GM04503 (cell line): ENCODE data around the gene L1TD1.
"Not testable (repeated sequence)": the region's sequence is repeated elsewhere in the genome, so short reads cannot be mapped to it uniquely, and the experiment has no call there.

Experiments used
- DNase-seq: peaks from one replicate; pipeline ENCODE4 v3.0.0-alpha.2; 2012; ENCODE audit warnings: low read depth

L1TD1 gene

DNA sequence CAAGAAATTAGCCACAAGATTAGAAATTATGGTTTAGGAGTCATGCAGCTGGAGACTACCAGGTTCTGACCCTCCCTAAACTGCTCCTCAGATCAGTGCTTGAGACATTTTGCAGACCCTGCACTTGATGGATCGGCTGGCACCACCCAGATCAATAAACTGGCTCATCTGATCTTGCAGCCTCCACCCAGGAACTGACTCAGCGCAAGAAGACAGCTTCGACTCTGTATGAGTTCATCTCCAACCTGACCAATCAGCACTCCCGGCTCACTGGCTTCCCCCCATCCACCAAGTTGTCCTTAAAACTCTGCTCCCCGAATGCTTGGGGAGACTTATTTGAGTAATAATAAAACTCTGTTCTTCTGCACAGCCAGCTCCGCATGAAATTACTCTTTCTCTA, 40.0 kb downstream of the L1TD1 start:
- DNase-seq: no peak

DNA sequence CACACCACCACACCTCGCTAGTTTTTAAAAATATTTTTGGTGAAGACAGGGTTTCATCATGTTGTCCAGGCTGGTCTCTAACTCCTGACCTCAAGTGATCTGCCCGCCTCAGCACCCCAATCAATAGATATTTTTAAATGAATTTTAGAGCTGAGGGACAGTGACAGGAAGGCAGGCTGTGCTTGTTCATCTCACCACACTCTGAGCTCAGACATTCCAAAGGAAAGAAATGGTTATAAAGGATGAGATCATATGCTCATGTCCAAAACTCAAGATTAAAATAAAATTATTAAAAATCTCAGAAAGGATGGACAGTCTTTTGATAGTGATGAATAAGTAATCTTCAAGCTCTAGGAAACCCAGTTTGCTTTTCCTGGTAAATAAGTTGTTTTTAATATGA, 40.9 kb downstream of the L1TD1 start:
- no peak for DNase-seq

DNA sequence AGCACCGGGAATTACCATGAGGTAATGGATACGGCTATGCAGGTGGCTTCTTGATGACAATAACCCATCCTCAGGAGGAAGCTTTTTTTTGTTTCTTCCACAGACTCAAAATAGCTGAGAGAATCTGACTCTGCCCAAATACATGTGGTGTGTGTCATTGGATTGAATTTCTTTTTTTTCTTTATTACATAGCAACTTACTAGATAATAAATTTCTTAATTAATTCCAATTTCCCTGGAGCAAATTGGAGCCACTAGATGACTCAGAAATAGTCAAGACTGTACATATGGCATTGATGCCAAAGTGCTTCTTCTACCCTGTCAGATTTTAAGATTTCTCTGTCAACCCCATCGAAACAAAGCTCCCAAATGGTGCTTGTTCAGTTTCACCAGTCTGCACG, 42.7 kb downstream of the L1TD1 start:
- no peak for DNase-seq

DNA sequence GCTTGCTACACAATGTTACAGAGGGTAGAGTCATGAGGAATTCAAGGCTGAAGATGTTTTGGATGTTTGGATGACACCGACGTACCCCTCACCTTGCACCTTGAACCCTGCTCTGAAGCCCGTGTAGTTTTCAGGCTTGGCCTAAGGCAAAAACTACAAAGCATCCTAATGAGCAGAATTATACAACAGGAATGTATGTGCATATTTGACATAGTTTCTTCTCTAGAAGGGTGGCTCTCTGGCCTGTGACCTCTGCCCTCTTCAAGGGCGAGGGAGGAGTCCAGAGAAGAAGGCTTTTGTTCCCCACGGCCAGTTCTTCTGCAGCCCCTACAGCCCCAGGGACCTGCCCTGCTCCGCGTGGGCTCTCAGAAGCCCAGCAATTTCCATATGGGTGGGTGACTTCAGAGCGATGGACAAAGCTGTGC, 43.3 kb downstream of the L1TD1 start:
- DNase-seq: no peak

DNA sequence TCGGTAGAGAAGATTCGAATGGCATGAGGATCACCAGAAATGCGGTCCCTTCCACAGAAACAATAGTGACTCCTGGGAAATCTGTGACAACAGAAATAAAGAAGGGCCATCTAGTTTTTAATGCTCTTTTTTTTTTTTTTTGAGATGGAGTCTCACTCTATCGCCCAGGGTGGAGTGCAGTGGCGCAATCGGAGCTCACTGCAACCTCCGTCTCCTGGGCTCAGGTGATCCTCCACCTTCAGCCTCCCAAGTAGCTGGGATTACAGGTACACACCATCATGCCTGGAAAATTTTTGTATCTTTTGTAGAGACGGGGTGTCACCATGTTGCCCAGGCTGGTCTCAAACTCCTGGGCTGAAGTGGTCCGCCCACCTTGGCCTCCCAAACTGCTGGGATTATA, 43.9 kb downstream of the L1TD1 start:
- no peak for DNase-seq

DNA sequence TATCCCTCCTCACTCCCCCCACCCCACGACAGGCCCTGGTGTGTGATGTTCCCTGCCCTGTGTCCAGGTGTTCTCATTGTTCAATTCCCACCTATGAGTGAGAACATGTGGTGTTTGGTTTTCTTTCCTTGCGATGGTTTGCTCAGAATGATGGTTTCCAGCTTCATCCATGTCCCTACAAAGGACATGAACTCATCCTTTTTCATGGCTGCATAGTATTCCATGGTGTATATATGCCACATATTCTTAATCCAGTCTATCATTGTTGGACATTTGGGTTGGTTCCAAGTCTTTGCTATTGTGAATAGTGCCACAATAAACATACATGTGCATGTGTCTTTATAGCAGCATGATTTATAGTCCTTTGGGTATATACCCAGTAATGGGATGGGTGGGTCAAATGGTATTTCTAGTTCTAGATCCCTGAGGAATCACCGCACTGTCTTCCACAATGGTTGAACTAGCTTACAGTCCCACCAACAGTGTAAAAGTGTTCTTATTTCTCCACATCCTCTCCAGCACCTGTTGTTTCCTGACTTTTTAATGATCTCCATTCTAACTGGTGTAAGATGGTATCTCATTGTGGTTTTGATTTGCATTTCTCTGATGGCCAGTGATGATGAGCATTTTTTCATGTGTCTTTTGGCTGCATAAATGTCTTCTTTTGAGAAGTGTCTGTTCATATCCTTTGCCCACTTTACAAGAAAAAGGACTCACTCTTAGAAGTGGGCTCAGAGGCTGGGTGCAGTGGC, 45.2 kb downstream of the L1TD1 start:
- DNase-seq: not testable (repeated sequence)

DNA sequence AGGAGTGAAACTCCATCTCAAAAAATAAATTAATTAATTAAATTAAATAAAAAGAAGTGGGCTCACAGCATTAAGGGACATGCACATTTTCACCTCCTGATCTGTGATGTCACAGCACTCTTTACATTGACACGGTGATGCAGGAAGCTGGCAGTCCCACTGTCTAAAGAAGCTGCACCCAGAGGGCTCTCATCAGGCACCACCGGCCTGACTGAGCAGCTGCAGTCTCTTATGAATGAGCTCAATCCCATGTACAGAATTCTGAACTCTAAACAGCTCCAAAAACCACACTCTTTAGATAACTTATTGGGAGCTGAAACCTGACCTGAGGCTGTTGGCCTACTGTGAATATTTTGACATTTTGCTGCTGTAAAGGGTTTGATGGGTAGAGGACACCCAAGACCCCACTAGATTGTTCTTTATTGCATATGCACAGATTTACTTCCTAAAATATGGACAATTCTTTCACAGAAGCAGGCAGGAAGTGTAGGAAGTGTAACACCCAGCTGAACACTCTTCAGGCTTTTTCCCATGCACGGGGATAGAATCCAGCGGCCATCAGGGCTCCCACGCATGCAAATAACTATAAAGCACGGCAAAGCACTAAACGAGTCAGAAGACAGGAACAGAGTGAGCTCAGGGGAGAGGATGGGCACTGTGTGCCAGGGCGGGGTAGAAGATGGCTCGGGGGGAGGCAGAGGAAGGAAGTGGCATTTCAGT, 46.2 kb downstream of the L1TD1 start:
- DNase-seq: no peak

DNA sequence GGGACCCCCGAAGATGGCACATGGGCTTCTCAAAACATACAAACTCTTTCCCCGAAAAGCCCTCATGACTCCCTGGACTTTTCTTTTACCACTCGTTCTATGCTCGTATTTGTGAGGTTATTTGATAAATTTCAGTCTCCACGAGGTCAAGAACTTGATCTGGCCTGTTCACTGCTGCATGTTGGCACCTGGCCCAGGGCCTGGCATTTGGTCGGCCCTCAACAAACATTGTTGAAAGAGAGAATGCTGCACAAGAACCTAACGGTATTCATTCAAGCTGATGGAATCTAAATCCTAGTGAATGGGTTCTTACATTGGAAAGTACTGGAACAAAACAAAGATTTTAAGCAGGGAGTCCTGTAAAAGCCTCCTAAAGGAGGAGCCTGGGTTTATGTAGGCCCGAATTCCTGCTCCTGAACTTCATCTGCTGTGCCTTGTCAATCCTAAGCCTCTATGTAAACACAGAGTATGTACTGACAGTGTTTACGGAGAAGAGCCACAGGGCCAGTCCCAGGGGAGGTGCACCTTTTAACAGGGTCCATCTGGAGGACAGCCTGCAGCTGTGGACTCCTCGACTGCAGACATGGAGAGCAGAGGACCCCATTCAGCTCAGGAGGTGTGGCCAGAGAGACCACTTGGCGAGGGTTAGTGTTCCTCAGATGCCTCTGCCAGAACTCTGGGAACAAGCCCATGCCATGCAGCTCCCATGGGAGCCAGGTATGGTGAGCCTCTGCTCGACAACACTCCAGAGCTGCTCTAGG, 46.9 kb downstream of the L1TD1 start:
- no peak for DNase-seq

DNA sequence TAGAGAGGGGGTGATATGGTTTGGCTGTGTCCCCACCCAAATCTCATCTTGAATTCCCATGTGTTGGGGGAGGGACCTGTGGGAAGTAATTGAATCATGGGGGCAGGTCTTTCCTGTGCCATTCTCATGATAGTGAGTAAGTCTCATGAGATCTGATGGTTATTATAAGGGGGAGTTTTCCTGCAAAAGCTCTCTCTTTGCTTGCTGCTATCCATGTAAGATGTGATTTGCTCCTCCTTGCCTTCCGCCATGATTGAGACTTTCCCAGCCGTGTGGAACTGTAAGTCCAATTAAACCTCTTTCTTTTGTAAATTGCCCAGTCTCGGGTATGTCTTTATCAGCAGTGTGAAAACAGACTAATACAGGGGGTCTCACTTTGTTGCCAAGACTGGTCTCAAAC, 49.7 kb downstream of the L1TD1 start:
- DNase-seq: not testable (repeated sequence)

DNA sequence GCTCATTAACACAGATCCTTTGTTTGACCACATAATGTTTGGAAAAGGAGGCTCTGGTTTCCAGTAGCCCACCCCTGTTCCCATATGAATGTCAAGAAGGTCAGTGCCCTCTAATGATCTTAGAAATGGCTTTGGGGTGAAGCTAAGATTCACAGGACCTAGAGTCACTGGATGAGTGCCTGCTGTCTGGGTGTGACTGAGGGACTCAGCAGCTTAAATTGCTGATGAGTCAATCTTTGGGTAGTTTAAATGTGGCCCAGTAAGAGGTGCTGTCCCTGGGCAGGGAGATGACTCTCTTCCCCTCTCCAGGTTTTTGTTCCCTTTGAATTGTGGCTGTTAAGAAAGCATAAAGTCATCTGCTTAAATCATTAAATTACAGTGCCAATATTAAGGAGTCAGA, 50.6 kb downstream of the L1TD1 start:
- DNase-seq: no peak

DNA sequence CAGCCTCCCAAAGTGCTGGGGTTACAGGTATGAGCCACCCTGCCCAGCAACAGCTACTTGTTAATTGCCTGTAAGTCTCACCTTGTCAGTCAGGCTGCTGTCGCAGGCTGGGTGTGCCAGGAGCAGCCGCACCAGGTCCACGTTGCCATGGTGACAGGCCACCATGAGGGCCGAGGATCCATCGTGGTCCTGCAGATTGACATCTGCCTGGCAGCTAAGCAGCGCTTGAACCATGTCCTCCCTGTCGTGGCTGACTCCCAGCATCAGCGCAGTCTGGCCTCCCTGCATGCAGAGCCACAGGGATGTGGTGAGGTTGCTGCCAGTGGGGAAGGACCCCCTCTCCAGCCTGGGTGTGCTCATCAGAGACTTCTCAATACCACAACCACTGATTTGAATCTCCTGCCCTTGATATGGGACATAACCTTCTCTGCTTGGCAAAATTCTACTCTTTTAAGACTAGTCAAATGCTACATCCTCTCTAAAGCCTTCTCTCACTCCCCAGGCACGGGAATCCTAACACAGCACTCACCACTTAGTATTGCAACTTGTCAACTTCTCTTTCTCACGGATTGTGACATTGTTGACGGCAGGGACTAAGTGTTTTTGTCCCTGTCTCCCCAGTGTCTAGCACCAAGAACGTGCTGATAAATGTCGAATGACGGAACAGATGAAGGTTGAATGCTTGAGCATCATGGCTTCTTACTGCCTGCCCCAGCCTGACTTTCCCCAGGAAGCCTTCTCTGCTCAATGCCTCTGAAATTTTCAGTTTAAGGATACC, 52.9 kb downstream of the L1TD1 start:
- no peak for DNase-seq

DNA sequence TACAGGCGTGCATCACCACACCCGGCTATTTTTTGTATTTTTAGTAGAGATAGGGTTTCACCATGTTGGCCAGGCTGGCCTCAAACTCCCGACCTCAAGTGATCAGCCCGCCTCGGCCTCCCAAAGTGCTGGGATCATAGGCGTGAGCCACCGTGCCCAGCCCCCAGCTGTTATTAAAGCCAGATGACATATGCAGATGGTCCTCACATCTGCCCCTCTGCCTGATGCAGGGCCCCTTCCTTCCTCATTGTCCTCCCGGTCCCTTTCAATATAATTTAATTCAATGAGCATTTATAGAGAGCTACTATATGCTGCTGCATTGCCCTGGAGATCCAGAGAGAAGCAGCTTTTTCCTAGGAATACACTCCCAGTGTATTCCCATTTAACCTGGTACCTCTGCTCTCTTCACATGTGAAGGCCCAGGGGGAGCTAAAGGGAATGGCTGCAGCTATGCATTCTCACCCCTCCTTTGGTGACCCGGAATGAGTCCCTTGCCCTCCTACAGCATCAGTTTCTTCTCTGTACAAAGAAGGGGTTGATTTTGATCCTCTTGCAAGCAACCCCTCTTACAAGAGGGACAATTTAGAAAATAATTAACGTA, 55.6 kb downstream of the L1TD1 start:
- no peak for DNase-seq

DNA sequence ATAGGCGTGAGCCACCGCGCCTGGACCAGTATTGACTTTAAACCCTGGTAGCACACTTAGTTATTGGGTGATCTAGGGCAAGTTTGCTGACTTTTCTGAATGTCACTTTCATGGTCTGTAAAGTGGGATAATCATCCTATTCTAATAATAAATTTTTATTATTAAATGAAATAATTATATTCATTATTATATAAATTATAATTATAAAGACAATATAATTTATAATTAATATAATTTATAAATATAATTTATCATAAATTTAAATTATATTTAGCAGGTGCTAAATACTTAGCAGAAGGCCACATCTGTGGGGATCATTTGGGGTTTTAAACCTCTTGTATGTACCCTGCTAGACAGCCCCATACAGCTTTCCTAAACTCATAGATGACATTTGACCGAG, 64.9 kb downstream of the L1TD1 start:
- DNase-seq: no peak

DNA sequence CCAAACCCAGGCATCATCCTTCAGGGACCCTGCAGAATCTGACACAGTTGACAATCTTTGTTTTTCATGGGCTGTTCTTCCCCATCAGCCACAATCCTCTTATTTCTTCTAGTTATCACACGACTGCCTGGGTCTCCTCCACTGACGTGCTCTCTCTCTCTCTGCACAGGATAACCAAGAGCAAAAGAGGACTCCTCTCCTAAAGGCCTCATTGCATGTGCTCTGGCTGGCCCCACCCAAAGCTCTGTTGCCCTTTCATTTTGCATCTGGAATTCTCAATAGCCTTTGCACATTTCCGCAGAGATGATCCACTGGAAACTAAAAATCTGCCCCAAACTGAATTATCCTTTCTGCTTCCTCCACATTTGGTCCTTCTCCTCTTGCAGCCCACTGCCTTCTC, 66.0 kb downstream of the L1TD1 start:
- no peak for DNase-seq
